HG03175 (cell line): ENCODE results near the gene PDK1.
"Not testable (repeated sequence)": the region's sequence is repeated elsewhere in the genome, so short reads cannot be mapped to it uniquely, and the experiment has no call there.

ENCODE experiments used
- ATAC-seq: cut with Tn5 transposase; IDR thresholded peaks from one replicate; pipeline ENCODE4 v1.9.1; 2021; ENCODE audit warnings: mild to moderate bottlenecking, moderate library complexity; ENCODE audit not compliant: unreplicated experiment

Gene PDK1

GRCh38 chr2:172552547-172553291, 3.2 kb upstream of the PDK1 start:
- no peak for ATAC-seq

GRCh38 chr2:172554352-172555271, 1.3 kb upstream of the PDK1 start:
- no peak for ATAC-seq

- ATAC-seq: peak; percentile 17
These were observed 693 bp upstream of the PDK1 start for GRCh38 chr2:172555272-172555521.

GRCh38 chr2:172556284-172557033, 569 bp downstream of the PDK1 start:
- peak; percentile 70 for ATAC-seq

GRCh38 chr2:172558372-172558771, 2.5 kb downstream of the PDK1 start:
- ATAC-seq: no peak

- ATAC-seq: no peak
These were observed 4.8 kb downstream of the PDK1 start for GRCh38 chr2:172560721-172561120.

- ATAC-seq: no peak
These were observed 5.4 kb downstream of the PDK1 start for GRCh38 chr2:172561270-172561669.

- no peak for ATAC-seq
These were observed 6.4 kb downstream of the PDK1 start for GRCh38 chr2:172562298-172562697.

GRCh38 chr2:172564376-172564775, 8.5 kb downstream of the PDK1 start:
- ATAC-seq: no peak

- ATAC-seq: no peak
These were observed 15.4 kb downstream of the PDK1 start for GRCh38 chr2:172571245-172571644.

GRCh38 chr2:172572981-172573380, 17.1 kb downstream of the PDK1 start:
- ATAC-seq: no peak

GRCh38 chr2:172574965-172575364, 19.1 kb downstream of the PDK1 start:
- ATAC-seq: no peak

- no peak for ATAC-seq
These were observed 22.2 kb downstream of the PDK1 start for GRCh38 chr2:172578054-172578453.

GRCh38 chr2:172578860-172579512, 23.1 kb downstream of the PDK1 start:
- no peak for ATAC-seq

- ATAC-seq: no peak
These were observed 24.7 kb downstream of the PDK1 start for GRCh38 chr2:172580544-172580943.

GRCh38 chr2:172582656-172583055, 26.8 kb downstream of the PDK1 start:
- no peak for ATAC-seq

GRCh38 chr2:172586245-172586891, 30.5 kb downstream of the PDK1 start:
- ATAC-seq: no peak

GRCh38 chr2:172587231-172587630, 31.3 kb downstream of the PDK1 start:
- ATAC-seq: not testable (repeated sequence)

- no peak for ATAC-seq
These were observed 33.0 kb downstream of the PDK1 start for GRCh38 chr2:172588931-172589330.

GRCh38 chr2:172591386-172591785, 35.5 kb downstream of the PDK1 start:
- ATAC-seq: not testable (repeated sequence)

GRCh38 chr2:172592190-172592589, 36.3 kb downstream of the PDK1 start:
- ATAC-seq: not testable (repeated sequence)
